Neural progenitor cell (in vitro differentiated cells): Measurements from ENCODE around the gene PROSER1.

ENCODE experiments used
- EZH2 ChIP-seq: fragments of 200-600 bp; sonication (generic); IDR thresholded peaks from 2 replicates; pipeline ENCODE4 v1.6.1; 2017; ENCODE audit warnings: antibody characterized with exemption, mild to moderate bottlenecking, moderate library complexity
- EZH2phosphoT487 ChIP-seq: fragments of 200-600 bp; sonication (generic); IDR thresholded peaks from 2 replicates; pipeline ENCODE4 v1.6.1; 2017; ENCODE audit warnings: antibody characterized with exemption
- TF ChIP-seq, protein P1 (sequence below): fragments of 200-600 bp; sonication (generic); IDR thresholded peaks from 2 replicates; pipeline ENCODE4 v1.5.1; 2017; ENCODE audit warnings: antibody characterized with exemption, mild to moderate bottlenecking

- TF ChIP-seq, protein P1, sequence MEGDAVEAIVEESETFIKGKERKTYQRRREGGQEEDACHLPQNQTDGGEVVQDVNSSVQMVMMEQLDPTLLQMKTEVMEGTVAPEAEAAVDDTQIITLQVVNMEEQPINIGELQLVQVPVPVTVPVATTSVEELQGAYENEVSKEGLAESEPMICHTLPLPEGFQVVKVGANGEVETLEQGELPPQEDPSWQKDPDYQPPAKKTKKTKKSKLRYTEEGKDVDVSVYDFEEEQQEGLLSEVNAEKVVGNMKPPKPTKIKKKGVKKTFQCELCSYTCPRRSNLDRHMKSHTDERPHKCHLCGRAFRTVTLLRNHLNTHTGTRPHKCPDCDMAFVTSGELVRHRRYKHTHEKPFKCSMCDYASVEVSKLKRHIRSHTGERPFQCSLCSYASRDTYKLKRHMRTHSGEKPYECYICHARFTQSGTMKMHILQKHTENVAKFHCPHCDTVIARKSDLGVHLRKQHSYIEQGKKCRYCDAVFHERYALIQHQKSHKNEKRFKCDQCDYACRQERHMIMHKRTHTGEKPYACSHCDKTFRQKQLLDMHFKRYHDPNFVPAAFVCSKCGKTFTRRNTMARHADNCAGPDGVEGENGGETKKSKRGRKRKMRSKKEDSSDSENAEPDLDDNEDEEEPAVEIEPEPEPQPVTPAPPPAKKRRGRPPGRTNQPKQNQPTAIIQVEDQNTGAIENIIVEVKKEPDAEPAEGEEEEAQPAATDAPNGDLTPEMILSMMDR = no peak
- TF ChIP-seq EZH2 (no peak), EZH2phosphoT487 (peak; percentile 60)
Observed at GRCh38 chr13:38979891-38980749, 57.8 kb downstream of the PROSER1 start.
